H7 (cell line): ENCODE data around the gene TBCK. TPM values are rescaled to one million over a fixed set of nuclear protein-coding genes. Genes with fewer than 3 reads are reported as not detected.

Source experiments
- DNase-seq: peaks from one replicate; pipeline ENCODE4 v3.0.0; 2012
- H3K27me3 ChIP-seq: 2 replicates; pipeline ENCODE4 v1.6.0; 2011; ENCODE audit warnings: mild to moderate bottlenecking, low read length; ENCODE audit not compliant: control insufficient read depth, insufficient read depth
- H3K36me3 ChIP-seq: replicated peaks from 2 replicates; pipeline ENCODE4 v1.5.1; 2011; ENCODE audit warnings: low read length; ENCODE audit not compliant: control insufficient read depth, insufficient read depth
- H3K4me3 ChIP-seq: 2 replicates; pipeline ENCODE4 v1.5.1; 2011; ENCODE audit warnings: low read depth, mild to moderate bottlenecking, control low read depth, low read length, moderate library complexity; ENCODE audit not compliant: insufficient read depth
- total RNA-seq: library from RNA; depleted of rRNA; stranded (reverse); fragments of >200 nt; shearing (Covaris generic); gene quantifications from 2 replicates; pipeline ENCODE4 v1.2.3, GENCODE V29; 2014

The TBCK gene
- total RNA-seq, 1 experiment from 2014 or later, result 23.9 TPM

DNA sequence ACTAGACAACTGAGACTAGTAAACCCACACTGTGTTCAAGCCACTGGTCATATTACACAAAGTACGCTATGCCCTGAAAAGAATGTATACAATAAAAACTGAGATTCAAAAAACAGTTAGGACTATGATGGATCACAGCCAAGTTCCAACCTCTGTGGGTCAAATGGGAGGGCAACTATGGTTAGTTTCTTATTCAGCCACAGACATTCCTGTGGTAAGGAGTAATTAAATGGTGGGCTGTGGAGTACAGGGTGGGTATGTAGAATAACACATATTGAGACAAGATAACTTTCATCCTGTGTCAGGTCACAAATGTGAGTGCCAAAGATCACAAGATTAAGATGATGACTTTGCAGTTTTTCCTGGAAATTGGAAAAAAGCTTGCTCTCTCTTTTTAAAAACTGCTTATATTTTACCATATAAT, 253.5 kb downstream of the TBCK start:
- no peak overlapping the region for H3K4me3 ChIP-seq
- H3K36me3 ChIP-seq, result no peaks in the 10 kb centered on the region
- DNase-seq, result no peak
- H3K27me3 ChIP-seq, result no peaks in the 10 kb centered on the region

DNA sequence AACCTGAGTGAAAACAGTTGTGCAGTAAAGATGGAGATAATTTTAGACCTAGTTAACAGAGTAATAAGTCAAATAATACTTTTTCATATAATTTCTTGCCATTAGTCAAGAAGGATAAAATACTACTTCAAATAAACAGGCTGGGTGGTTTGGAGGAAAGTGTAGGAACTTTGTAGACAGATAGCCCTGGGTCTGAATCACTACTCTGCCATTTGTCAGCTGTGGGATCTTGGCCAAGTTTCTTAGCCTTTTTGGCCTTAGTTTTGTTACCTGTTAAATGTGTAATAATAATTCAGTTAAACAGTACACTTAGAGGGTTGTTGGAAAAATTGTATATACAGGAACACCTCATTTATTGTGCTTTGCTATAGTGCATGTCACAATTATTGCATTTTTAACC, 257.1 kb downstream of the TBCK start:
- Histone ChIP-seq H3K36me3 (no peaks in the 10 kb centered on the region), H3K4me3 (no peak overlapping the region), H3K27me3 (no peaks in the 10 kb centered on the region)
- DNase-seq, result no peak

- peak; percentile 25 for DNase-seq
- H3K4me3 ChIP-seq, result no peak overlapping the region
Measured at GRCh38 chr4:106056914-106057313, 259.1 kb downstream of the TBCK start.

GRCh38 chr4:106051514-106051913, 264.5 kb downstream of the TBCK start:
- no peak for DNase-seq
- no peak overlapping the region for H3K4me3 ChIP-seq

More at GRCh38 chr4:106056914-106057313, 259.1 kb downstream of the TBCK start:
- Histone ChIP-seq H3K36me3 (no peaks in the 10 kb centered on the region), H3K27me3 (no peaks in the 10 kb centered on the region)

DNA sequence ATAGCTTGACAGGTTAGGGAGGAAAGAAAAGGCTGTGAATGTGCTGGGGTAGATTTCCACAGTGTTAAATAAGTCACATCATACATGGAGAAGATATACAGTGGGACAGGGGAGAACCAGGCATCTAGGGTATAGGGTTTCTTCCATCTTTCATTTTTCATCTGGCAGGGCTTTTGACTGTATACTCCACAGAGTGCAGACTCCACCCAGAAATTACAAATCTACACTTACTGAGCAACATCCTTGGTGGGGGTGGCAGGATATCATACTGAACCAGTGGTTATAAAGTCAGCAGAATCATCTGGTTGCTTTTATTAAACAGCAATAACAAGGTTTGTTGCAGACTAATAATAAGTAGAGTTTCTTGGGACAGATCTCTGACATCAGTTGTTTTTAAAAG, 266.5 kb downstream of the TBCK start:
- Histone ChIP-seq H3K27me3 (no peaks in the 10 kb centered on the region), H3K4me3 (no peak overlapping the region), H3K36me3 (no peaks in the 10 kb centered on the region)
- DNase-seq, result no peak

More at GRCh38 chr4:106051514-106051913, 264.5 kb downstream of the TBCK start:
- H3K27me3 ChIP-seq, result no peaks in the 10 kb centered on the region
- H3K36me3 ChIP-seq, result no peaks in the 10 kb centered on the region

- Histone ChIP-seq H3K4me3 (no peak overlapping the region), H3K36me3 (no peaks in the 10 kb centered on the region), H3K27me3 (no peaks in the 10 kb centered on the region)
- no peak for DNase-seq
Measured at GRCh38 chr4:106048250-106048971, 267.6 kb downstream of the TBCK start.

GRCh38 chr4:106046083-106046482, 269.9 kb downstream of the TBCK start:
- H3K4me3 ChIP-seq, result no peak overlapping the region

DNA sequence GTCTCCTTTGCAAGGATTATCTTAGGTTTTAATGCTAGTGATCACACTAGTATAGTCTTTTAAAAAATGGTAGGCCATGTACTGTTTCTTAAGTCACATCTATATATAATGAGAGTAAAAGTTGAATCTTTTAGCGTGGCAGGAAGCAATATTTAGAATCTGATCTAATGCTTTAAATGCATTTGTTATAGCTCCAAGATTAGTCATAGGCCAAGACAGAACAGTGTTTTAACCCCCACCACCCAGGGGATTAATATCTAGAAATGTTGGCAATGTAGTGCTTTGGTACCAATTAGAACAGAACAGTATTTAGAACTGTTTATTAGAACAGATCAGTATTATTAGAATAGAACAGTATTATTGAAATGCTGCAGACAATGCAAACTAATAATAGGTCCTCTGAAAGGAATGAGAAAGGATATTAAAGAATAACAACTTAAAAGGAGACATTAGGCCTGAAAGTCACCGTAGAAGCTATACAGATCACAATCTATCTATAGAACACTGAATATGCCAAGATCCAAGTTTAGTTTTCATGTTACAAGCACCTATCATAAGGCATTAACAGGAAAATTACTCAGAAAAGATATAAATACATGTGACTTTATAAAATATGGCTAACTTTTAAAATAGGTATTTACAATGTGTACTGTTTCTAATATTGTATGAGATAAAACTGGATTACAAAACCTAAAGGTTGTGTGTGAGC, 274.6 kb downstream of the TBCK start:
- H3K27me3 ChIP-seq, result no peaks in the 10 kb centered on the region
- H3K36me3 ChIP-seq, result no peaks in the 10 kb centered on the region
- no peak overlapping the region for H3K4me3 ChIP-seq
- no peak for DNase-seq

More at GRCh38 chr4:106046083-106046482, 269.9 kb downstream of the TBCK start:
- H3K36me3 ChIP-seq, result no peaks in the 10 kb centered on the region
- no peaks in the 10 kb centered on the region for H3K27me3 ChIP-seq
- DNase-seq, result no peak

DNA sequence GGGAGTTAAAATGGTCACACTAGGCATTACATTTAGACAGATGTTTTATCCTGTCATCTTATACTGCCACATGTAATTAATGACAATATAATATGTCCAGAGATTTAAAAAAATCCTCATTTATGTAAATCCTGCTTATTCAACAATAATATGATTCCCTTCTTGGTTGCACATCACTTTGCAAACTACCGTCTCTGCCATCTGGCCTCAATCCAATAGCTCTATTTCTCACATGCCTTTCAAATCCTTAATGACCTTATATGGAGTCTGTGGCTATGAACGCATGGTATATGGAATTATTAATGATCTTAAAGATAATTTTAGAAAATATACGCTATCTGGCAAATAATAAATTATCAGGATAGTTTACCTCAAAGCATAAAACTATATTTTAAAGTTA, 276.2 kb downstream of the TBCK start:
- no peak for DNase-seq
- no peaks in the 10 kb centered on the region for H3K36me3 ChIP-seq
- H3K4me3 ChIP-seq, result no peak overlapping the region

GRCh38 chr4:106038908-106039307, 277.1 kb downstream of the TBCK start:
- no peaks in the 10 kb centered on the region for H3K27me3 ChIP-seq
- no peak overlapping the region for H3K4me3 ChIP-seq
- H3K36me3 ChIP-seq, result no peaks in the 10 kb centered on the region
- DNase-seq, result no peak

More for the DNA sequence above, 276.2 kb downstream of the TBCK start:
- H3K27me3 ChIP-seq, result no peaks in the 10 kb centered on the region

- H3K36me3 ChIP-seq, result no peaks in the 10 kb centered on the region
- no peak overlapping the region for H3K4me3 ChIP-seq
- no peaks in the 10 kb centered on the region for H3K27me3 ChIP-seq
- no peak for DNase-seq
Measured at GRCh38 chr4:106038012-106038411, 278.0 kb downstream of the TBCK start.

- H3K27me3 ChIP-seq, result no peaks in the 10 kb centered on the region
- no peak overlapping the region for H3K4me3 ChIP-seq
- DNase-seq, result no peak
- no peaks in the 10 kb centered on the region for H3K36me3 ChIP-seq
Measured at GRCh38 chr4:106036848-106037247, 279.2 kb downstream of the TBCK start.

DNA sequence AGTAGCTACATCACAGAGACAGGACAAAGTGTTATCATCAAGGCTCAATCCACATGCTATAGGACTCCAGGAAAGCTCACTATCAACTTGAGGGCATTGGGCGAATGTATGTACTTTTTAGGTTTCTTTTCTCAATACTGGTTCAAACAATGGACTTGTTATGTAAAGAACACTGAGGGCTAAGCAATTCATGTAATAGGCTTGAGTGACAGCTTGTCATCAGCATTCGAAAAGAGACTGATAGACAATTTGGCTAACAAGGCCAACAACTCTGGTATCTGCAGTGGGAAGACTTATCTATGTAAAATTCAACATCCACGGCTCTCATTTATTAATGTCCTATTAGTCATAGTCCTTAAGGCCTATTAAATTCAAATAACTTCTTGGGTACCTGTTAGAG, 279.7 kb downstream of the TBCK start:
- no peak overlapping the region for H3K4me3 ChIP-seq
- no peak for DNase-seq
- no peaks in the 10 kb centered on the region for H3K36me3 ChIP-seq
- H3K27me3 ChIP-seq, result no peaks in the 10 kb centered on the region

GRCh38 chr4:106035204-106035603, 280.8 kb downstream of the TBCK start:
- H3K36me3 ChIP-seq, result no peaks in the 10 kb centered on the region
- no peaks in the 10 kb centered on the region for H3K27me3 ChIP-seq
- no peak overlapping the region for H3K4me3 ChIP-seq
- no peak for DNase-seq

GRCh38 chr4:106034751-106035150, 281.3 kb downstream of the TBCK start:
- DNase-seq, result no peak
- no peaks in the 10 kb centered on the region for H3K27me3 ChIP-seq
- H3K36me3 ChIP-seq, result no peaks in the 10 kb centered on the region
- no peak overlapping the region for H3K4me3 ChIP-seq
